Choroid plexus epithelial cell (primary cell): ENCODE data around the gene ST3GAL5.
"Not testable (repeated sequence)": the region's sequence is repeated elsewhere in the genome, so short reads cannot be mapped to it uniquely, and the experiment has no call there.

Source experiments
- DNase-seq: peaks from one replicate; pipeline ENCODE4 v3.0.0-alpha.2; 2010; ENCODE audit warnings: low read depth
- H3K4me3 ChIP-seq: 2 replicates; pipeline ENCODE4 v1.5.1; 2011; ENCODE audit warnings: low read depth, mild to moderate bottlenecking, control low read depth, low read length, moderate library complexity
- CTCF ChIP-seq: conservative IDR thresholded peaks from 2 replicates; pipeline ENCODE4 v1.5.1; 2011; ENCODE audit warnings: low read depth, mild to moderate bottlenecking, control low read depth, inconsistent platforms, low read length, moderate library complexity

ST3GAL5 gene

GRCh38 chr2:85933753-85934594 is 45.2 kb upstream of the ST3GAL5 start:
- H3K4me3 ChIP-seq, result no peak overlapping the region
- peak; percentile 91 for DNase-seq
- no peak for TF ChIP-seq CTCF

GRCh38 chr2:85931151-85931550 is 42.4 kb upstream of the ST3GAL5 start:
- not testable (repeated sequence) for DNase-seq, H3K4me3 ChIP-seq

- TF ChIP-seq CTCF, result no peak
- H3K4me3 ChIP-seq, result no peak overlapping the region
- no peak for DNase-seq
Observed at GRCh38 chr2:85930129-85931124, 41.6 kb upstream of the ST3GAL5 start.

GRCh38 chr2:85929096-85930050 is 40.6 kb upstream of the ST3GAL5 start:
- TF ChIP-seq CTCF, result no peak
- H3K4me3 ChIP-seq, result no peak overlapping the region
- no peak for DNase-seq

GRCh38 chr2:85926931-85927661 is 38.3 kb upstream of the ST3GAL5 start:
- DNase-seq, result no peak
- TF ChIP-seq CTCF, result no peak
- no peak overlapping the region for H3K4me3 ChIP-seq

GRCh38 chr2:85926526-85926925 is 37.7 kb upstream of the ST3GAL5 start:
- no peak for DNase-seq
- H3K4me3 ChIP-seq, result no peak overlapping the region
- TF ChIP-seq CTCF, result no peak
